Suprapubic skin (tissue), 4 donors: ENCODE data around the gene ANKRD12. TPM values are rescaled to one million over a fixed set of nuclear protein-coding genes. Genes with fewer than 3 reads are reported as not detected.
A peak's percentile ranks its signal among the peaks of the same experiment; 100 is the strongest.

Experiments
- DNase-seq, 2 donors: peaks; one replicate each; pipeline ENCODE4 v3.0.0-alpha.2; 2019; ENCODE audit warnings: low spot score in 2 of 2
- H3K27ac ChIP-seq: fragments of 200-600 bp; sonication (generic); one replicate; pipeline ENCODE4 v1.5.1; 2019
- H3K27me3 ChIP-seq: fragments of 200-600 bp; sonication (generic); one replicate; pipeline ENCODE4 v1.5.1; 2019
- H3K36me3 ChIP-seq: fragments of 200-600 bp; sonication (generic); one replicate; pipeline ENCODE4 v1.5.1; 2019
- H3K4me1 ChIP-seq: fragments of 200-600 bp; sonication (generic); one replicate; pipeline ENCODE4 v1.5.1; 2019
- H3K4me3 ChIP-seq: fragments of 200-600 bp; sonication (generic); one replicate; pipeline ENCODE4 v1.5.1; 2019; ENCODE audit warnings: mild to moderate bottlenecking
- H3K9me3 ChIP-seq: fragments of 200-600 bp; sonication (generic); one replicate; pipeline ENCODE4 v1.5.1; 2019
- EP300 ChIP-seq: sonication (generic); formaldehyde crosslinking; IDR thresholded peaks from one replicate; pipeline ENCODE4 v1.6.1; 2017; ENCODE audit warnings: antibody characterized with exemption
- POLR2A ChIP-seq, 2 donors: fragments of 450-650 bp; IDR thresholded peaks; one replicate each; pipeline ENCODE4 v1.6.1; 2017; ENCODE audit warnings: antibody characterized with exemption in 2 of 2, mild to moderate bottlenecking in 2 of 2, moderate library complexity in 2 of 2
- POLR2AphosphoS5 ChIP-seq, 3 donors: sonication (generic); formaldehyde crosslinking; IDR thresholded peaks; one replicate each; pipeline ENCODE4 v1.6.1; 2017; ENCODE audit warnings: antibody characterized with exemption in 3 of 3
- WGBS: methylation state at CpG from one replicate; pipeline ENCODE4 v1.1.5; 2018; 5-methylcytosine and 5-hydroxymethylcytosine counted together
- total RNA-seq, 4 donors: library from RNA; depleted of rRNA; stranded (reverse); fragments of >200 nt; gene quantifications; one replicate each; pipeline ENCODE4 v1.1.0, GENCODE V29; 2016
- TF ChIP-seq, protein P1 (sequence below), 2 donors: fragments of 200-600 bp in 1 of 2; fragments of 450-650 bp in 1 of 2; sonication (generic) in 1 of 2; IDR thresholded peaks; one replicate each; pipeline ENCODE4 v1.5.1; 2016 to 2019; ENCODE audit warnings: antibody characterized with exemption in 2 of 2, mild to moderate bottlenecking in 1 of 2, moderate library complexity in 1 of 2

Gene ANKRD12
- total RNA-seq, 4 donors from 2014 or later = 41.0 to 107 (median 60.8) TPM

DNA sequence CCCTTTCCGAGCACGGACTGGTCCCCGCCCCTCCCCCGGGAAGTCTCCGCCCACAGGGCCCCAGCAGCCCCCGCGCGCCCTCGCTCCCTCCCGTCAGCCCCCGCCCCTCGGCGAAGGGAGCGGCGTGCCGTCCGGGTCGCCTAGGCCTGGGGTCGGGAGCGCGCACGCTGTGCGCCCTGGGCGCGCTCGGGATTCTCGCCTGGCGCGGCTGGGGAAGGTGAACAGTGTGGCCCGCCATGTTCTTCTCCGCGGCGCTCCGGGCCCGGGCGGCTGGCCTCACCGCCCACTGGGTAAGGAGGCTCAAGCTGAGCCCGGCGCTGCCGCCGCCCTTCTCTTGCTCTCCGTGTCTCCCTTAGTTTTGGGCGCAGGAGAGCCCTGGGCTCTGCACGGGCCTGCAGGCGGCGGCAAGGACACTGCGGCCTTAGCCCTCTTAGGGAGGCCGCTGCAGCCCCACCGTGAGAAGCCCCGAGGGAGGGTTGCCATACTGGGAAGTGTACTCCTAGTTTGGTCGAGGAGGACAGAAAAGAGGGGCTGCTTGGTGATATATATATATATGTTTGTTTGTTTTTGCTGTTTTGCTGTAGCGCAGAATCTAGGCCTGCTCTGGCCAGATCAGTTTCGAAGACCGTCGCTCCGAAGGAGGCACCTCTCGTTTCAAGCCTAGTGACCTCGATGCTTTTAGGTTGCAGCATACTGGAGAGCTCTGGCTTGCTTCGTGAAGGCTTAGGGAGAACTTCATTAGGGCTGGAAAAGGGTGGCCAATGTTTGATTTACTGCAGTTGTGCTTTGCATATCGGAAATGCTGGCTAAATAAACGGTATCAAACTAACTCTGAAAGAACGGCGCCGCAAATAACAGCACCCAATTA lies 33.8 kb upstream of the ANKRD12 start, which contains the start of gene NDUFV2:
Gene NDUFV2, plus strand, starts transcription at position 192 of the 868 bp plus-strand sequence. Its CDS starts 45 bp downstream, at position 237.
- peak; percentile 96 to 97 for DNase-seq
- Histone ChIP-seq H3K27ac (peak within 1 kb of the TSS; percentile 90), H3K27me3 (no peaks in the 10 kb centered on the region), H3K36me3 (no peaks in the 10 kb centered on the region), H3K4me1 (peaks cover 56% of the 10 kb centered on the region), H3K9me3 (no peaks in the 10 kb centered on the region), H3K4me3 (peak within 1 kb of the TSS; percentile 57)
- WGBS = under 1% methylated on average over 21 of the region's 64 CpGs
- TF ChIP-seq, protein P1, sequence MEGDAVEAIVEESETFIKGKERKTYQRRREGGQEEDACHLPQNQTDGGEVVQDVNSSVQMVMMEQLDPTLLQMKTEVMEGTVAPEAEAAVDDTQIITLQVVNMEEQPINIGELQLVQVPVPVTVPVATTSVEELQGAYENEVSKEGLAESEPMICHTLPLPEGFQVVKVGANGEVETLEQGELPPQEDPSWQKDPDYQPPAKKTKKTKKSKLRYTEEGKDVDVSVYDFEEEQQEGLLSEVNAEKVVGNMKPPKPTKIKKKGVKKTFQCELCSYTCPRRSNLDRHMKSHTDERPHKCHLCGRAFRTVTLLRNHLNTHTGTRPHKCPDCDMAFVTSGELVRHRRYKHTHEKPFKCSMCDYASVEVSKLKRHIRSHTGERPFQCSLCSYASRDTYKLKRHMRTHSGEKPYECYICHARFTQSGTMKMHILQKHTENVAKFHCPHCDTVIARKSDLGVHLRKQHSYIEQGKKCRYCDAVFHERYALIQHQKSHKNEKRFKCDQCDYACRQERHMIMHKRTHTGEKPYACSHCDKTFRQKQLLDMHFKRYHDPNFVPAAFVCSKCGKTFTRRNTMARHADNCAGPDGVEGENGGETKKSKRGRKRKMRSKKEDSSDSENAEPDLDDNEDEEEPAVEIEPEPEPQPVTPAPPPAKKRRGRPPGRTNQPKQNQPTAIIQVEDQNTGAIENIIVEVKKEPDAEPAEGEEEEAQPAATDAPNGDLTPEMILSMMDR (IDR thresholded peaks at IDR 0.05) = no peak
- peak; percentile 10 to 82 (median 65) for TF ChIP-seq POLR2AphosphoS5 (IDR thresholded peaks at IDR 0.05)
- no peak for TF ChIP-seq EP300
- TF ChIP-seq POLR2A (IDR thresholded peaks at IDR 0.05) = peak; percentile 42 to 90

DNA sequence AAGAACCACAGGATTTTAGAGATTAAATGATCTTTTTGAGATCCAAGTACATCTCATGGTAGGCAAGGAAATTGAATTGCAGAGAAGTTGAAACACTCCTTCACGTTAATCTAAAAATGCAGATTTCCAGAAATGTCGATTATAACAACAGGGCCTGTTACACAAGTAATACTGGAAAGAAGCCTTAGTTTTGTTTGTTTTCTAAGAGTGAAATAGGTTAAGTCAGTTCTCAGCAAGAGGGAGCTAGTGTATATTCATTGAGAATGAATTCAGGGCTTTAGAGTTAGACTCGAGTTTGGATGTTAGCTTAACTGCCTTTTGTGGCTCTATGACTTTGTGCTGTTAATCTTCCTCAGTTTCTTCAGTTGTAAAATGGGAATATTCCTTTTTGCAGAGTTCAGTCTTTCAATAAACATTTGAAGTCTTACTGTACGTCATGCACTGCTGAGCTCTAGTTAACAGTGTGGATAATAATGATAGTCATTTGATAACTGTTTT lies 33.2 kb upstream of the ANKRD12 start:
- no peaks in the 10 kb centered on the region for H3K9me3 ChIP-seq
- TF ChIP-seq POLR2AphosphoS5 (IDR thresholded peaks at IDR 0.05) (peak in 1 of 3 donors; percentile 9), POLR2A (IDR thresholded peaks at IDR 0.05) (no peak), EP300 (no peak)
- TF ChIP-seq, protein P1 (IDR thresholded peaks at IDR 0.05) = no peak
- H3K36me3 ChIP-seq = no peaks in the 10 kb centered on the region
- no peak for DNase-seq
- no peaks in the 10 kb centered on the region for H3K27me3 ChIP-seq
- H3K4me3 ChIP-seq = peak overlapping the region; percentile 57
- 2% methylated on average over 4 of the region's 4 CpGs for WGBS
- peaks cover 62% of the 10 kb centered on the region for H3K4me1 ChIP-seq
- H3K27ac ChIP-seq = peak overlapping the region; percentile 90

- Histone ChIP-seq H3K36me3 (no peaks in the 10 kb centered on the region), H3K9me3 (no peaks in the 10 kb centered on the region), H3K4me1 (peaks cover 69% of the 10 kb centered on the region), H3K27me3 (no peaks in the 10 kb centered on the region), H3K4me3 (peak overlapping the region; percentile 57), H3K27ac (peak overlapping the region; percentile 90)
- DNase-seq = no peak
- TF ChIP-seq EP300 (no peak), POLR2AphosphoS5 (IDR thresholded peaks at IDR 0.05) (no peak), POLR2A (IDR thresholded peaks at IDR 0.05) (no peak)
- TF ChIP-seq, protein P1 (IDR thresholded peaks at IDR 0.05) = no peak
- 19% methylated on average over 5 of the region's 5 CpGs for WGBS
Measured at GRCh38 chr18:9104244-9104901, 32.2 kb upstream of the ANKRD12 start.

DNA sequence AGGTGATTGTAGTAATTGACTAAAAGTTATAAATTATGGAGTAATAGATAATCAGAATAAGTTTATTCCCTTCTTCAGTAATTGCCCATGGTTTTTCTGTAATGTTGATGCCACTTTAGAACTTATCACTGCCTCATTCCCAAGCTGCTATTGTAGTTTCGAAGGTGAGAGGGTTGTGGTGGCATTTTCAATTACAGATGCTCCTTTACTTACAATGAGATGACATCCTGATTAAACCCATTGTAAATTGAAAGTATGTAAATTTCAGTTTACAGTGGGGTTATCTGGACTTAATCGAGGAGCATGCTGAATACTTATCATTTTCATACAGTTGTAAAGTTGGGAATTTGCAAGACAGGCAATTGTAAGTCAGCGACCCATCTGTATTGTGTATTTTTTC lies 31.2 kb upstream of the ANKRD12 start:
- no peaks in the 10 kb centered on the region for H3K27me3 ChIP-seq
- TF ChIP-seq POLR2A (IDR thresholded peaks at IDR 0.05) (no peak), POLR2AphosphoS5 (IDR thresholded peaks at IDR 0.05) (no peak)
- 32% methylated on average over 3 of the region's 3 CpGs for WGBS
- H3K4me3 ChIP-seq = peak overlapping the region; percentile 57
- DNase-seq = no peak
- no peaks in the 10 kb centered on the region for H3K9me3 ChIP-seq
- H3K4me1 ChIP-seq = peaks cover 80% of the 10 kb centered on the region
- no peaks in the 10 kb centered on the region for H3K36me3 ChIP-seq
- no peak overlapping the region for H3K27ac ChIP-seq

- Histone ChIP-seq H3K36me3 (no peaks in the 10 kb centered on the region), H3K27me3 (no peaks in the 10 kb centered on the region), H3K27ac (no peak overlapping the region), H3K4me3 (peak overlapping the region; percentile 57), H3K9me3 (no peaks in the 10 kb centered on the region), H3K4me1 (peaks cover 84% of the 10 kb centered on the region)
- TF ChIP-seq, protein P1 (IDR thresholded peaks at IDR 0.05) = no peak
- TF ChIP-seq EP300 (no peak), POLR2A (IDR thresholded peaks at IDR 0.05) (no peak), POLR2AphosphoS5 (IDR thresholded peaks at IDR 0.05) (no peak)
- WGBS = 43% methylated on average over 1 of the region's 1 CpG
- no peak for DNase-seq
Measured at GRCh38 chr18:9106094-9106493, 30.5 kb upstream of the ANKRD12 start.
